D721Med (cell line): Measurements from ENCODE around the gene COL23A1.

Experiments
- DNase-seq: peaks from one replicate; pipeline ENCODE4 v3.0.0; 2011; ENCODE audit warnings: low spot score; ENCODE audit not compliant: insufficient read length
- FAIRE-seq: peaks from 2 replicates; lab custom pipeline; 2011; peaks lifted over from hg19 to GRCh38; lab: Jason Lieb, UNC
- TF ChIP-seq, protein P1 (sequence below): IDR thresholded peaks from 2 replicates; pipeline ENCODE4 v1.5.1; 2012; ENCODE audit warnings: mild to moderate bottlenecking, control low read depth; ENCODE audit not compliant: insufficient read depth; ENCODE audit errors: missing control alignments

COL23A1 gene

DNA sequence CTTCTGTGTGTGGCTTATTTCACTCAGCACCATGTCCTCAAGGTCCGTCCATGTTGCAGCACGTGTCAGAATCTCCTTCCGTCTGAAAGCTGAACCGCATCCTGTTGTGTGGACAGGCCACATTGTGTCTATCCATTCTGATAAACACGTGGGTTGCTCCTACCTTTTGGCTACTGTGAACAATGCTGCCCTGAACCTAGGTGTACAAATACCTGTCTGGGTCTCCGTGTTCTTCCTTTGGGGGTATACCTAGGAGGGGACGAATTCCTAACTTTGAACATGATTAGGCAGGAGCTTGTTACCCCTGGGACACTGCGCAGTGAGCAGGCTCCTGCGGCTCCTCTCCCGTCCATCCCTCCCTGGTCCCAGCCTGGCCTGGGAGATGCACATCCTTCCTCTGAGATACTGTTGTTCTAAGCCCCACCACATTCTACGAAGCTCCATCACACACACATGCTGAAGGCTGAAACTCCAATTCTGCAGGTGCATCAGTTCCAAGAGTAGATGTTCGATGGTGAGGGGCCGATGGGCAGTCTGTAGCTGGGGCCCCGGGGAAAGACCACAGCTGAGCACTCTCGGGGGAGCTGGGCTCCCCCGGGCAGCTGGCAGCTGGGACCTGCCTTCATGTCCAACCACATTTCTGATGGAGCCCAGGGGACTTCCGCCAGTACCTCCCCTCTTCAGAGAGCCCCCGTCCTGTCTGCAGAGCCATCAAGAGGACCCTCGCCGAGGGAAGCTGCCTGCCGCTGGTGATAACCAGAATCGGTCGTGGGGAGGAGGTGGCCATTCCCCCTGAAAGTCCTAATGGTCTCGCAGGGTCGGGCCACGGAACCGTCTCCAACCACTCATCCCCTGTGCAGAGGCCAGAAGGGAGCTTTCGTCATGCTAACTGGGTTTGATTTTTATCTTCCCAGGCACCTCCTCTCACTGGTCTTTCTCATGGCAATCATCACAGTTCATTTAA lies 120.9 kb downstream of the COL23A1 start:
- DNase-seq (no peak), FAIRE-seq (no peak)
- TF ChIP-seq, protein P1, sequence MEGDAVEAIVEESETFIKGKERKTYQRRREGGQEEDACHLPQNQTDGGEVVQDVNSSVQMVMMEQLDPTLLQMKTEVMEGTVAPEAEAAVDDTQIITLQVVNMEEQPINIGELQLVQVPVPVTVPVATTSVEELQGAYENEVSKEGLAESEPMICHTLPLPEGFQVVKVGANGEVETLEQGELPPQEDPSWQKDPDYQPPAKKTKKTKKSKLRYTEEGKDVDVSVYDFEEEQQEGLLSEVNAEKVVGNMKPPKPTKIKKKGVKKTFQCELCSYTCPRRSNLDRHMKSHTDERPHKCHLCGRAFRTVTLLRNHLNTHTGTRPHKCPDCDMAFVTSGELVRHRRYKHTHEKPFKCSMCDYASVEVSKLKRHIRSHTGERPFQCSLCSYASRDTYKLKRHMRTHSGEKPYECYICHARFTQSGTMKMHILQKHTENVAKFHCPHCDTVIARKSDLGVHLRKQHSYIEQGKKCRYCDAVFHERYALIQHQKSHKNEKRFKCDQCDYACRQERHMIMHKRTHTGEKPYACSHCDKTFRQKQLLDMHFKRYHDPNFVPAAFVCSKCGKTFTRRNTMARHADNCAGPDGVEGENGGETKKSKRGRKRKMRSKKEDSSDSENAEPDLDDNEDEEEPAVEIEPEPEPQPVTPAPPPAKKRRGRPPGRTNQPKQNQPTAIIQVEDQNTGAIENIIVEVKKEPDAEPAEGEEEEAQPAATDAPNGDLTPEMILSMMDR = no peak

DNA sequence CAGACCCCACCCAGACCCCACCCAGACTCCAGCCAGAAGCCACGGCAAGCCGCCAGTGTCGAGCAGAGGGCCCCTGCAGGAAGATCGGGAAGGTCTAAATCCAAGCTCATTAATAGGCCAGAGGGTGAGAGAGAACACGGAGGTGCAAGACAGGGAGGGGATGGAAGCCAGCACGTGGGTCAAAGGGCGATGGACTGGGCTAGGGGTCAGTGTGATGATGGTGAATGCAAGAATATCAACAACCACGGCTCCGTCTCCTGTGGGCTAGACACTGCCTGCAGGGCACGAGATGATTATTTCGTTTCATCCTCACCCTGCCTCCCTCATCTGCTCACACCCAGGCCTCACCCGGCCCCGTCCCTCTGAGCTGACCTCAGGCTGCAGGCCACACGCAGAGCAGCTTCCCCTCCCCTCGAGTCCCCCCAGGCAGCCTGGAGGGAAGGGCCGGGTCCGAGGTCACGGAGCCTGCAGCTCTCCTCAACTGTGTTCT lies 122.0 kb downstream of the COL23A1 start:
- DNase-seq = no peak
- TF ChIP-seq, protein P1 = no peak
- no peak for FAIRE-seq

DNA sequence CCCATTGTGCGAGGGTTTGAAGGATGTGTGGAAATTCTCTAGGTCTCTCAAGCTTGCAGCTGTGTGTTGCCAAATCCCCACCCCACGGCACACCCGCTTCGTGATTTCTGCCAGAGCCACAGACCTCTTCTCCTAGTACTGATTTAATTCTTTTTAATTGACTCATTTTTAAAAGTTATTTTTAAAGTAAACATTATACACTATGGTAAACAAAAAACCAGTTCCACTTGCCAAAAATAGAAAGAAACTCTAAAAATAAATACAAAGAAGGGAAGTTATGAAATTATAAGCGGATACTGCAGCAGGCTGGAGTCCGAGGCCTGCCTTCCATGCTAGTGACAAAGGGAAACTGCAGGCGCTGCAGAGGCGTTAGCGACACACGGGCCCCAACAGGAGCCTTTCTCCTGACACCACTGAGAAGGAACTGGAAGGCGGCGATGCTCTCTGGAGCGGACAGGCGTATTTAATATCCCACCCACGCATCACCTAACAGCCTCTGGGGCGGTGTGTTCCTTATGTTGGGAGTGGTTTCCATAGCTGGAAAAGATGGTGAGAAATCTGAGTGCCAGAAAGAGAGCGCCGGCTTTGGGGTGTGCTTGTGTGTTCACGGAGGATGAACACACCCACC lies 122.5 kb downstream of the COL23A1 start:
- FAIRE-seq (no peak), DNase-seq (no peak)
- TF ChIP-seq, protein P1 = no peak

DNA sequence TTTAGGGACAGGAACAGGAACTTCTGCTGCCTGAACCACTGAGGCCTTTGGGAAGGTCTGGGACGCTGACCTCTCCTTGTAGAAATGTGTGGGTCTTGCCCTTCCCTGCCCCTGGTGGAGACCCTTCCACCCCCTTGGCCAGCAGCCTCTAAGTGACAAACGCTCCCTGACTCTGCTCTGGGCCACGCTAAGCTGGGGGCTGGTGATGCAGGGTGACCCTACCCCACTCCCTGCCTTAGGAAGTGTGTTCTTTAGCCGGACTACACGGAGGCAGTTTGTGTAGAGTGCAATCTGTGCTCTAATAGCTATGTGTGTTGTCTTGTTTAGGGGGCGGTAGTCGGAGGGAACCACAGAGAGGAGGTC lies 123.0 kb downstream of the COL23A1 start:
- FAIRE-seq (no peak), DNase-seq (no peak)
- TF ChIP-seq, protein P1 = no peak

DNA sequence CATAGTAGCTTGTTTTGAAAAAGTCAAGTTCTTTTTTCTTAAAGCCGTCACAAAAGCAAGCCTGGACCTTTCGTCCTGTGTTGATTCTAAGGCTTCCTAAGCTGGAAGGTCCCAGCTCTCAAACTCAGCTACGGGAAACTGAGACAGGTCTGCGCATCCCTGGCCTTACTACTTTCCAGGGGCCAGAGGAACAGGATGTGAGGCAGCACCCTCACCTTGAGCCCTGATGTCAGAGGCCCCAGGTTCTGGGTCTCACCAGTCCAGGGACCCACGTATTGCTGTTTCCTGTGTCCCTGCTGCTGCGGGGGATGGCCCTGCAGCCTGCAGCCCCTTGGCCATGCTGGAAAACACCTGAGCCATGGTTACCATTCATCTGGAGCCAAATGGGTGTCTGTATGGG lies 123.9 kb downstream of the COL23A1 start:
- TF ChIP-seq, protein P1 = no peak
- no peak for DNase-seq
- no peak for FAIRE-seq

DNA sequence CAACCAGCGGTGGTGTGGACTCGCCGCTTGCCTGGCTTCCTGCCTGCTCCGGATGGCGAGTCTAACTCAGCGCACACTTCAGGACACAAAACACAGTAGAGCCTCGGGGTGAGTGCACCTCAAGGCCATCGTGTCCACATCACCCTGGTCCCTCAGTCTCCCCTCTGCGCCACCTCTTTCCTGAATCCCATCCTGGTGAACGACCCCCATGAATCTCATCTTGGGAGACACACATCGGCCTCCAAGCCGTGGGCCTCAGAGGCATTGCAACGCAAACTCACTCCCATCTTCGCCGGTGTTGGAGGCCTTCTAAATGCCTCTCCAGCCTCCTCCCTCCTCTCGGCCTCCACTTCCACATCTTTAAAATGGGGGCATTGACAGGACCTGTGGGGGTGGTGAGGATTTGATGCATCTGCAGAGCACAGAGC lies 124.3 kb downstream of the COL23A1 start:
- FAIRE-seq (no peak), DNase-seq (no peak)
- TF ChIP-seq, protein P1 = no peak
